K562 (cell line): ENCODE data around the gene P2RY11. TPM values are rescaled to one million over a fixed set of nuclear protein-coding genes. Genes with fewer than 3 reads are reported as not detected.

ENCODE experiments used
- CHD1 ChIP-seq: fragments of 200-600 bp; sonication (generic); IDR thresholded peaks from one replicate; pipeline ENCODE4 v1.6.1; 2012; ENCODE audit warnings: mild to moderate bottlenecking, moderate library complexity, low read length, inconsistent platforms
- DMBX1 ChIP-seq: fragments of 250-450 bp; sonication (Bioruptor Pico); IDR thresholded peaks from 2 replicates; pipeline ENCODE4 v1.8.0; 2022; ENCODE audit warnings: inconsistent platforms, mild to moderate bottlenecking, moderate library complexity, borderline replicate concordance
- MTA3 ChIP-seq: fragments of 450-650 bp; formaldehyde crosslinking; IDR thresholded peaks from 2 replicates; pipeline ENCODE4 v1.6.1; 2017; ENCODE audit warnings: mild to moderate bottlenecking, borderline replicate concordance
- NFXL1 ChIP-seq: fragments of 450-650 bp; formaldehyde crosslinking; IDR thresholded peaks from 2 replicates; pipeline ENCODE4 v1.4.0; 2021; ENCODE audit warnings: mild to moderate bottlenecking
- NFYB ChIP-seq: IDR thresholded peaks from 2 replicates; pipeline ENCODE4 v1.6.1; 2011; ENCODE audit warnings: mild to moderate bottlenecking, moderate library complexity; ENCODE audit not compliant: insufficient read length; ENCODE audit errors: extremely low read depth
- SRSF7 ChIP-seq: fragments of 200-400 bp; formaldehyde crosslinking; optimal IDR thresholded peaks from 2 replicates; pipeline ENCODE3; 2017; ENCODE audit warnings: mild to moderate bottlenecking, low read depth, low read length
- ZNF174 ChIP-seq: fragments of 250-450 bp; sonication (Bioruptor Pico); IDR thresholded peaks from 2 replicates; pipeline ENCODE4 v1.4.0; 2020; ENCODE audit warnings: mild to moderate bottlenecking
- ZNF639 ChIP-seq, 2 experiments: fragments of 200-800 bp in 1 of 2; sonication (Bioruptor generic) in 1 of 2; sonication (generic) in 1 of 2; formaldehyde crosslinking in 1 of 2; IDR thresholded peaks in 1 of 2; conservative IDR thresholded peaks in 1 of 2; 2 replicates each; pipeline versions ENCODE4 v1.5.0 to v1.6.1; 2016 to 2020; ENCODE audit warnings: missing compliant biosample characterization in 1 of 2, missing genetic modification characterization in 1 of 2, missing genetic modification reagents in 1 of 2
- ZNF717 ChIP-seq: fragments of 250-450 bp; sonication (Bioruptor Pico); IDR thresholded peaks from 2 replicates; pipeline ENCODE4 v1.5.0; 2021
- polyA plus RNA-seq, 8 experiments: library from polyadenylated mRNA; depleted of rRNA in 4 of 8; stranded (reverse) in 5 of 8; unstranded in 3 of 8; fragments of >200 nt; fragmentation: Nextera tagmentation in 2 of 8; fragmentation: Illumina TruSeq in 1 of 8; extraction: Ambion mirVana in 2 of 8; extraction: Trizol in 1 of 8; gene quantifications; 2 replicates each; pipeline versions ENCODE4 v1.2.1 to v1.2.3, GENCODE V29; 2011 to 2014; ENCODE audit warnings: inconsistent platforms in 1 of 8, missing spikeins in 1 of 8
- total RNA-seq, 7 experiments: library from RNA; depleted of rRNA in 6 of 7; stranded (reverse); fragments of >200 nt in 6 of 7; fragmentation: Illumina TruSeq in 2 of 7; extraction: Trizol in 2 of 7; gene quantifications; 2 replicates each; pipeline versions ENCODE4 v1.2.1 to v1.2.3, GENCODE V29; 2011 to 2021; ENCODE audit warnings: low replicate concordance in 1 of 7
- TF ChIP-seq, protein P1 (sequence below): sonication (generic); formaldehyde crosslinking; IDR thresholded peaks from 2 replicates; pipeline ENCODE4 v1.8.1; 2023; ENCODE audit warnings: mild to moderate bottlenecking, missing genetic modification reagents
- TF ChIP-seq, protein P2 (sequence below), 2 experiments: fragments of 450-650 bp in 1 of 2; sonication (generic) in 1 of 2; formaldehyde crosslinking; conservative IDR thresholded peaks; 2 replicates each; pipeline versions ENCODE4 v1.4.0 to v1.8.1; 2020 to 2022; ENCODE audit warnings: mild to moderate bottlenecking in 1 of 2, missing genetic modification reagents in 1 of 2
- TF ChIP-seq, protein P3 (sequence below): sonication (generic); formaldehyde crosslinking; IDR thresholded peaks from 2 replicates; pipeline ENCODE4 v1.9.0; 2022; ENCODE audit warnings: mild to moderate bottlenecking, missing genetic modification reagents
- TF ChIP-seq, protein P4 (sequence below), 2 experiments: fragments of 450-650 bp; formaldehyde crosslinking in 1 of 2; IDR thresholded peaks; 2 replicates each; pipeline versions ENCODE4 v1.4.0 to v1.6.1; 2014 to 2020; ENCODE audit warnings: mild to moderate bottlenecking in 2 of 2, borderline replicate concordance in 1 of 2, low read depth in 1 of 2

P2RY11 gene
- total and polyA plus RNA-seq, 9 of the 15 experiments (the other 6 are each of a cell fraction or from before 2014, with no cell fraction given), result 0.03 to 10.1 (median 1.5) TPM

GRCh38 chr19:10074153-10074552, 37.3 kb upstream of the P2RY11 start (continued):
- TF ChIP-seq, protein P1, sequence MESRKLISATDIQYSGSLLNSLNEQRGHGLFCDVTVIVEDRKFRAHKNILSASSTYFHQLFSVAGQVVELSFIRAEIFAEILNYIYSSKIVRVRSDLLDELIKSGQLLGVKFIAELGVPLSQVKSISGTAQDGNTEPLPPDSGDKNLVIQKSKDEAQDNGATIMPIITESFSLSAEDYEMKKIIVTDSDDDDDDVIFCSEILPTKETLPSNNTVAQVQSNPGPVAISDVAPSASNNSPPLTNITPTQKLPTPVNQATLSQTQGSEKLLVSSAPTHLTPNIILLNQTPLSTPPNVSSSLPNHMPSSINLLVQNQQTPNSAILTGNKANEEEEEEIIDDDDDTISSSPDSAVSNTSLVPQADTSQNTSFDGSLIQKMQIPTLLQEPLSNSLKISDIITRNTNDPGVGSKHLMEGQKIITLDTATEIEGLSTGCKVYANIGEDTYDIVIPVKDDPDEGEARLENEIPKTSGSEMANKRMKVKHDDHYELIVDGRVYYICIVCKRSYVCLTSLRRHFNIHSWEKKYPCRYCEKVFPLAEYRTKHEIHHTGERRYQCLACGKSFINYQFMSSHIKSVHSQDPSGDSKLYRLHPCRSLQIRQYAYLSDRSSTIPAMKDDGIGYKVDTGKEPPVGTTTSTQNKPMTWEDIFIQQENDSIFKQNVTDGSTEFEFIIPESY (CRISPR knock-in tag), result no peak
- TF ChIP-seq SRSF7, result no peak
- TF ChIP-seq, protein P2, sequence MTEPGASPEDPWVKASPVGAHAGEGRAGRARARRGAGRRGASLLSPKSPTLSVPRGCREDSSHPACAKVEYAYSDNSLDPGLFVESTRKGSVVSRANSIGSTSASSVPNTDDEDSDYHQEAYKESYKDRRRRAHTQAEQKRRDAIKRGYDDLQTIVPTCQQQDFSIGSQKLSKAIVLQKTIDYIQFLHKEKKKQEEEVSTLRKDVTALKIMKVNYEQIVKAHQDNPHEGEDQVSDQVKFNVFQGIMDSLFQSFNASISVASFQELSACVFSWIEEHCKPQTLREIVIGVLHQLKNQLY (CRISPR knock-in tag; conservative IDR thresholded peaks at IDR 0.05), result no peak
- no peak for TF ChIP-seq NFXL1 (CRISPR knock-in tag)
- no peak for TF ChIP-seq ZNF174 (CRISPR knock-in tag)
- TF ChIP-seq NFYB, result peak; percentile 26
- 0 out of 2 replicates have a peak, but pooled peaks have one; percentile 23 for TF ChIP-seq MTA3
- TF ChIP-seq, protein P3, sequence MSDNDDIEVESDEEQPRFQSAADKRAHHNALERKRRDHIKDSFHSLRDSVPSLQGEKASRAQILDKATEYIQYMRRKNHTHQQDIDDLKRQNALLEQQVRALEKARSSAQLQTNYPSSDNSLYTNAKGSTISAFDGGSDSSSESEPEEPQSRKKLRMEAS (CRISPR knock-in tag), result 0 out of 2 replicates have a peak, but pooled peaks have one; percentile 18
- TF ChIP-seq DMBX1 (CRISPR knock-in tag), result no peak
- no peak for TF ChIP-seq CHD1
- TF ChIP-seq ZNF717 (CRISPR knock-in tag), result no peak
- TF ChIP-seq, protein P4, sequence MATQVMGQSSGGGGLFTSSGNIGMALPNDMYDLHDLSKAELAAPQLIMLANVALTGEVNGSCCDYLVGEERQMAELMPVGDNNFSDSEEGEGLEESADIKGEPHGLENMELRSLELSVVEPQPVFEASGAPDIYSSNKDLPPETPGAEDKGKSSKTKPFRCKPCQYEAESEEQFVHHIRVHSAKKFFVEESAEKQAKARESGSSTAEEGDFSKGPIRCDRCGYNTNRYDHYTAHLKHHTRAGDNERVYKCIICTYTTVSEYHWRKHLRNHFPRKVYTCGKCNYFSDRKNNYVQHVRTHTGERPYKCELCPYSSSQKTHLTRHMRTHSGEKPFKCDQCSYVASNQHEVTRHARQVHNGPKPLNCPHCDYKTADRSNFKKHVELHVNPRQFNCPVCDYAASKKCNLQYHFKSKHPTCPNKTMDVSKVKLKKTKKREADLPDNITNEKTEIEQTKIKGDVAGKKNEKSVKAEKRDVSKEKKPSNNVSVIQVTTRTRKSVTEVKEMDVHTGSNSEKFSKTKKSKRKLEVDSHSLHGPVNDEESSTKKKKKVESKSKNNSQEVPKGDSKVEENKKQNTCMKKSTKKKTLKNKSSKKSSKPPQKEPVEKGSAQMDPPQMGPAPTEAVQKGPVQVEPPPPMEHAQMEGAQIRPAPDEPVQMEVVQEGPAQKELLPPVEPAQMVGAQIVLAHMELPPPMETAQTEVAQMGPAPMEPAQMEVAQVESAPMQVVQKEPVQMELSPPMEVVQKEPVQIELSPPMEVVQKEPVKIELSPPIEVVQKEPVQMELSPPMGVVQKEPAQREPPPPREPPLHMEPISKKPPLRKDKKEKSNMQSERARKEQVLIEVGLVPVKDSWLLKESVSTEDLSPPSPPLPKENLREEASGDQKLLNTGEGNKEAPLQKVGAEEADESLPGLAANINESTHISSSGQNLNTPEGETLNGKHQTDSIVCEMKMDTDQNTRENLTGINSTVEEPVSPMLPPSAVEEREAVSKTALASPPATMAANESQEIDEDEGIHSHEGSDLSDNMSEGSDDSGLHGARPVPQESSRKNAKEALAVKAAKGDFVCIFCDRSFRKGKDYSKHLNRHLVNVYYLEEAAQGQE (IDR thresholded peaks at IDR 0.05; ENCODE audit: borderline replicate concordance), result peak; percentile 80
- TF ChIP-seq, protein P4 (CRISPR knock-in tag; IDR thresholded peaks at IDR 0.05; ENCODE audit: low read depth), result no peak
- no peak for TF ChIP-seq ZNF639 (CRISPR knock-in tag; conservative IDR thresholded peaks at IDR 0.05 in 1 of 2, IDR thresholded peaks at IDR 0.05 in 1 of 2)
